ENCODE data around the gene RARG.
"Not testable (repeated sequence)": the region's sequence is repeated elsewhere in the genome, so short reads cannot be mapped to it uniquely, and the experiment has no call there.

The RARG gene

GRCh38 chr12:53166837-53167236 lies 65.2 kb downstream of the RARG start:
- no peak for DNase-seq

- DNase-seq, result not testable (repeated sequence)
These were observed 69.0 kb downstream of the RARG start for GRCh38 chr12:53163008-53163407.

GRCh38 chr12:53161119-53161911 lies 70.7 kb downstream of the RARG start:
- no peak for DNase-seq

GRCh38 chr12:53160673-53161072 lies 71.3 kb downstream of the RARG start:
- DNase-seq, result no peak

All from NCI-H1417 treated with DMSO at 0.1 percent for 48 hours (cell line).